Gastroesophageal sphincter (tissue), 4 donors: ENCODE data around the gene ZNF714. TPM values are rescaled to one million over a fixed set of nuclear protein-coding genes. Genes with fewer than 3 reads are reported as not detected.

ENCODE experiments used
- ATAC-seq: fragments of 150-250 bp; one replicate; pipeline ENCODE4 v1.9.1; 2016; ENCODE audit warnings: mild to moderate bottlenecking, moderate library complexity
- H3K27ac ChIP-seq, 4 donors: fragments of 200-600 bp; sonication (generic) in 3 of 4; 1 replicate in 3 of 4; 2 replicates in 1 of 4; pipeline ENCODE4 v1.5.1; 2016 to 2019
- H3K27me3 ChIP-seq: fragments of 200-600 bp; sonication (generic); one replicate; pipeline ENCODE4 v1.5.1; 2019
- H3K36me3 ChIP-seq, 2 donors: fragments of 200-600 bp; sonication (generic); one replicate each; pipeline ENCODE4 v1.5.1; 2019; ENCODE audit warnings: control low read depth in 1 of 2
- H3K4me1 ChIP-seq, 3 donors: fragments of 200-600 bp; sonication (generic); 1 replicate in 2 of 3; 2 replicates in 1 of 3; pipeline ENCODE4 v1.5.1; 2016 to 2019; ENCODE audit warnings: control low read depth in 2 of 3
- H3K4me3 ChIP-seq, 2 donors: fragments of 200-600 bp; sonication (generic); one replicate each; pipeline ENCODE4 v1.5.1; 2019; ENCODE audit warnings: mild to moderate bottlenecking in 1 of 2, moderate library complexity in 1 of 2
- H3K9me3 ChIP-seq, 3 donors: fragments of 200-600 bp; sonication (generic); one replicate each; pipeline ENCODE4 v1.5.1; 2017 to 2019; ENCODE audit warnings: control low read depth in 2 of 3
- CTCF ChIP-seq, 4 experiments: fragments of 200-600 bp in 2 of 4; fragments of 450-650 bp in 2 of 4; sonication (generic) in 1 of 4; IDR thresholded peaks; one replicate each; pipeline ENCODE4 v1.5.1; 2017 to 2019; ENCODE audit warnings: antibody characterized with exemption in 4 of 4, mild to moderate bottlenecking in 2 of 4, moderate library complexity in 2 of 4
- EP300 ChIP-seq: sonication (generic); formaldehyde crosslinking; IDR thresholded peaks from one replicate; pipeline ENCODE4 v1.6.1; 2017; ENCODE audit warnings: antibody characterized with exemption, mild to moderate bottlenecking
- POLR2A ChIP-seq, 2 donors: fragments of 450-650 bp; IDR thresholded peaks; one replicate each; pipeline ENCODE4 v1.6.1; 2017; ENCODE audit warnings: antibody characterized with exemption in 2 of 2, mild to moderate bottlenecking in 2 of 2, moderate library complexity in 1 of 2
- POLR2AphosphoS5 ChIP-seq: sonication (generic); formaldehyde crosslinking; IDR thresholded peaks from one replicate; pipeline ENCODE4 v1.6.1; 2017; ENCODE audit warnings: antibody characterized with exemption
- WGBS, 2 donors: methylation state at CpG; one replicate each; pipeline ENCODE4 v1.1.5; 2018; ENCODE audit warnings: low coverage in 1 of 2; 5-methylcytosine and 5-hydroxymethylcytosine counted together
- total RNA-seq, 4 donors: library from RNA; depleted of rRNA; stranded (reverse); fragments of >200 nt; gene quantifications; one replicate each; pipeline ENCODE4 v1.1.0, GENCODE V29; 2016

ZNF714 gene
- 1 to 10 TPM; 2.0 to 4.8 (median 2.5) TPM for total RNA-seq

- Histone ChIP-seq H3K27ac (peak within 1 kb of the TSS in 3 of 4 donors; percentile 21 to 76 (median 74)), H3K9me3 (no peaks in the 10 kb centered on the region), H3K36me3 (no peaks in the 10 kb centered on the region), H3K27me3 (no peaks in the 10 kb centered on the region), H3K4me1 (peaks cover 0 to 17% (median 0%) of the 10 kb centered on the region in 3 donors), H3K4me3 (peak within 1 kb of the TSS; percentile 54 to 68)
- peak in 1 of 2 donors; percentile 35 for TF ChIP-seq POLR2A (IDR thresholded peaks at IDR 0.05)
- TF ChIP-seq POLR2AphosphoS5, result peak; percentile 44
- no peak for TF ChIP-seq CTCF (IDR thresholded peaks at IDR 0.05)
- WGBS, 2 donors, result 2 to 51% methylated on average over 3 to 13 of the region's 38 CpGs
- ATAC-seq, result peak; percentile 94
Measured at GRCh38 chr19:21082011-21082975, at the start of gene ZNF714. ZNF714 (plus strand) TSS chr19:21082203; CDS start chr19:21098269, 16,066 bp downstream.

GRCh38 chr19:21045028-21045427 is 37.0 kb upstream of the ZNF714 start:
- H3K27me3 ChIP-seq, result no peaks in the 10 kb centered on the region
- H3K4me3 ChIP-seq, result no peak overlapping the region
- H3K27ac ChIP-seq, result no peak overlapping the region
- TF ChIP-seq POLR2A (IDR thresholded peaks at IDR 0.05) (no peak), POLR2AphosphoS5 (no peak), EP300 (no peak), CTCF (IDR thresholded peaks at IDR 0.05) (no peak)
- H3K9me3 ChIP-seq, result peaks cover 0 to 32% (median 0%) of the 10 kb centered on the region in 3 donors
- H3K36me3 ChIP-seq, result peaks cover 0 to 66% of the 10 kb centered on the region in 2 donors
- ATAC-seq, result no peak
- H3K4me1 ChIP-seq, result no peaks in the 10 kb centered on the region

GRCh38 chr19:21046489-21046888 is 35.5 kb upstream of the ZNF714 start:
- Histone ChIP-seq H3K27me3 (no peaks in the 10 kb centered on the region), H3K9me3 (peaks cover 0 to 32% (median 0%) of the 10 kb centered on the region in 3 donors), H3K36me3 (peaks cover 0 to 68% of the 10 kb centered on the region in 2 donors), H3K4me1 (no peaks in the 10 kb centered on the region), H3K4me3 (no peak overlapping the region), H3K27ac (no peak overlapping the region)
- 93 to 100% methylated on average over 3 of the region's 3 CpGs for WGBS, 2 donors
- TF ChIP-seq EP300 (no peak), POLR2A (IDR thresholded peaks at IDR 0.05) (no peak), POLR2AphosphoS5 (no peak), CTCF (IDR thresholded peaks at IDR 0.05) (no peak)
- no peak for ATAC-seq

- Histone ChIP-seq H3K4me1 (no peaks in the 10 kb centered on the region), H3K36me3 (peaks cover 0 to 63% of the 10 kb centered on the region in 2 donors), H3K27ac (no peak overlapping the region), H3K9me3 (peaks cover 0 to 32% (median 0%) of the 10 kb centered on the region in 3 donors), H3K27me3 (no peaks in the 10 kb centered on the region), H3K4me3 (no peak overlapping the region)
- 96% methylated on average over 2 of the region's 2 CpGs; no CpG with 5 or more reads in 1 of the 2 donors for WGBS, 2 donors
- ATAC-seq, result no peak
- TF ChIP-seq CTCF (IDR thresholded peaks at IDR 0.05) (no peak), EP300 (no peak), POLR2A (IDR thresholded peaks at IDR 0.05) (no peak), POLR2AphosphoS5 (no peak)
Measured at GRCh38 chr19:21047716-21048115, 34.3 kb upstream of the ZNF714 start.

- no peaks in the 10 kb centered on the region for H3K4me1 ChIP-seq
- no peaks in the 10 kb centered on the region for H3K27me3 ChIP-seq
- TF ChIP-seq CTCF (IDR thresholded peaks at IDR 0.05) (no peak), POLR2AphosphoS5 (no peak), EP300 (no peak), POLR2A (IDR thresholded peaks at IDR 0.05) (no peak)
- no peak overlapping the region for H3K27ac ChIP-seq
- H3K9me3 ChIP-seq, result peaks cover 0 to 3% (median 0%) of the 10 kb centered on the region in 3 donors
- no peak for ATAC-seq
- H3K4me3 ChIP-seq, result no peak overlapping the region
- 93 to 98% methylated on average over 5 of the region's 5 CpGs for WGBS, 2 donors
- H3K36me3 ChIP-seq, result peaks cover 3 to 74% of the 10 kb centered on the region in 2 donors
Measured at GRCh38 chr19:21052902-21053301, 29.1 kb upstream of the ZNF714 start.
